Measurements from ENCODE around the gene TMEM242. TPM values are rescaled to one million over a fixed set of nuclear protein-coding genes. Genes with fewer than 3 reads are reported as not detected.

Gene TMEM242
- total and polyA plus RNA-seq, 2 of the 4 experiments (the other 2 are of a cell fraction) = 2.3 to 4.6 TPM

- in situ Hi-C loops (cut with MboI; ENCODE audit: low sequenced_read_pairs) = no loop called here
- Histone ChIP-seq H3K4me2 (ENCODE audit: low read depth, low read length) (no peak overlapping the region), H3K4me1 (ENCODE audit: control insufficient read depth, insufficient read depth, low read length) (no peaks in the 10 kb centered on the region), H4K91ac (ENCODE audit: insufficient read depth, low read depth, low read length) (no peak overlapping the region), H3K9ac (ENCODE audit: low read depth, low read length) (no peak overlapping the region), H3K9me3 (ENCODE audit: control insufficient read depth, insufficient read depth, low read length) (no peaks in the 10 kb centered on the region; the same call in 1 of the 2 replicates), H3K23ac (ENCODE audit: low read depth, low read length) (no peak overlapping the region), H2AK9ac (replicated peaks; ENCODE audit: low read depth, low read length, poor library complexity) (no peak overlapping the region), H4K8ac (ENCODE audit: low read depth in 2 of 2, low read length in 2 of 2) (no peak overlapping the region), H3K79me1 (ENCODE audit: low read depth in 1 of 2, low read length in 2 of 2) (no peaks in the 10 kb centered on the region), H2AFZ (replicated peaks; ENCODE audit: low read length, poor library complexity) (no peak overlapping the region), H4K20me1 (ENCODE audit: insufficient read depth, low read length) (no peaks in the 10 kb centered on the region), H3K4ac (ENCODE audit: low read depth, low read length) (no peak overlapping the region), H4K5ac (ENCODE audit: low read depth, low read length) (no peak overlapping the region), H2BK120ac (ENCODE audit: low read depth, low read length) (no peak overlapping the region), H2BK15ac (ENCODE audit: low read depth, low read length) (no peak overlapping the region), H3K56ac (ENCODE audit: extremely low read depth, insufficient read depth, low read length) (no peak overlapping the region), H3K36me3 (ENCODE audit: control insufficient read depth, insufficient read depth, low read length) (no peaks in the 10 kb centered on the region), H3K27ac (ENCODE audit: insufficient read depth, low read length) (no peak overlapping the region), H3K27me3 (ENCODE audit: control insufficient read depth, insufficient read depth, low read length) (peaks cover 19% of the 10 kb centered on the region; the same call in 1 of the 2 replicates), H2BK5ac (ENCODE audit: low read depth, low read length, poor library complexity, severe bottlenecking) (no peak overlapping the region), H3K14ac (replicated peaks; ENCODE audit: low read depth, low read length) (no peak overlapping the region), H3K4me3 (ENCODE audit: insufficient read depth, low read depth, low read length) (no peak overlapping the region), H2AK5ac (ENCODE audit: low read depth, low read length) (no peak overlapping the region), H2BK20ac (ENCODE audit: low read depth, low read length) (no peak overlapping the region), H3K9me1 (ENCODE audit: insufficient read depth, low read length) (no peaks in the 10 kb centered on the region), H3K18ac (ENCODE audit: low read depth, low read length) (no peak overlapping the region)
- BruUV-seq (replicated peaks) = no TSS peak
- dilution Hi-C loops (cut with HindIII; ENCODE audit: low sequenced_read_pairs, unreplicated experiment) = no loop called here
- intact Hi-C loops (cut with micrococcal nuclease) = no loop called here
- WGBS, 2 experiments (ENCODE audit: extremely low coverage in 2 of 2, insufficient read length in 1 of 2) = no CpG with 5 or more reads among the region's 6 CpGs
- ATAC-seq (ENCODE audit: low read depth) = no peak
- CTCF ChIA-PET = interaction anchor here (1.0 to 1.9 kb wide), 2 partner anchors 13 to 21 kb away, joined by 3 to 6 read pairs; partner anchors contain the start of gene TMEM242
- POLR2A ChIA-PET (ENCODE audit: unreplicated experiment) = no interaction called here
- no peak for DNase-seq
- TF ChIP-seq FOS (IDR thresholded peaks at IDR 0.05; ENCODE audit: low read depth, low read length) = no peak
- TF ChIP-seq CEBPB (IDR thresholded peaks at IDR 0.05; ENCODE audit: low read depth, low read length) = no peak
- TF ChIP-seq NFE2L2 (IDR thresholded peaks at IDR 0.05; ENCODE audit: low read depth, low read length) = no peak
- TF ChIP-seq SMC3 (IDR thresholded peaks at IDR 0.05; ENCODE audit: low read depth, low read length) = no peak
- no peak for TF ChIP-seq CTCF (conservative IDR thresholded peaks at IDR 0.05; ENCODE audit: low read depth, low read length)
- no peak for TF ChIP-seq RAD21 (IDR thresholded peaks at IDR 0.05; ENCODE audit: low read length)
Measured at GRCh38 chr6:157335829-157336228, 12.5 kb upstream of the TMEM242 start.
